GM21447 (cell line): ENCODE measurements around the gene UNC5B.
"Not testable (repeated sequence)": the region's sequence is repeated elsewhere in the genome, so short reads cannot be mapped to it uniquely, and the experiment has no call there.

ENCODE experiments used
- ATAC-seq: cut with Tn5 transposase; IDR thresholded peaks from one replicate; pipeline ENCODE4 v1.9.1; 2021; ENCODE audit not compliant: unreplicated experiment

UNC5B gene

GRCh38 chr10:71209352-71209715 is 3.0 kb upstream of the UNC5B start:
- no peak for ATAC-seq

DNA sequence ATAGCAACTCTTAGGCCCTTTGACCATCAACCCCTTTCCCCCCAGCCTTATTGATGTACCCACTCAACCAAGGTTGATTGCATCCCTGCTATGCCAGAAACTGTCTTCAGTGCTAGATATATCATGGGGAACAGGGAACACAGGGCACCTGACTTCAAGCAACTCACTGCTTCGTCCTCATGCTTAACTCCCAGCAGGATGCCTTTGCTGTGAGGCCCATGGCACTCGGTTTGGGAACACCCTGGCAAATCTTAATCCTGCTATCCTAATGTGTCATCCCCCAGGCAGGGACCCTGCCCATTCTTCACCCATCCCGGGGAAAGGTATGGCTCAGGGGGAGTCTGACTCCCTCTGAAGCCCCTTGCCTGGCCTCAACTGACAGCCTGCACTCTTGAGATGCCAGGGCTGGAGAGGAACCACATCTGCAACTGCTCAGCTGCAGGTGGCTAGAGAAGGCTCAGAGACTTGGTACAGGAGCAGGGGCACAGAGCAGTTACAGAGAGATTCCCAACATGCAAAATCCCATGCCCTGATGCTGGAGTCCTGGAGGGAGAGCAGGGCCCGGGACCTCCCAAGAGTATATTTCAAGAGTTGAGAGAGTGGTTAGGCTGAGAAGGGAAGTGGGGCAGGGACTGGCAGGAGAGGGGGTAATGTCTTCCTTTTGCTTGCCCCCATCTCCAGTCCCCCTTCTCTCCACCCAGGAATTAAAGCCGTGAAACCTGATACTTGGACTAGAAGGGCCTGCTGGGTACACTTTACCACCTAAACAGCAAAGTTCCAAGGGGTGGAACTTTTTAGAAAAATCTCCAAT is 2.4 kb upstream of the UNC5B start:
- no peak for ATAC-seq

DNA sequence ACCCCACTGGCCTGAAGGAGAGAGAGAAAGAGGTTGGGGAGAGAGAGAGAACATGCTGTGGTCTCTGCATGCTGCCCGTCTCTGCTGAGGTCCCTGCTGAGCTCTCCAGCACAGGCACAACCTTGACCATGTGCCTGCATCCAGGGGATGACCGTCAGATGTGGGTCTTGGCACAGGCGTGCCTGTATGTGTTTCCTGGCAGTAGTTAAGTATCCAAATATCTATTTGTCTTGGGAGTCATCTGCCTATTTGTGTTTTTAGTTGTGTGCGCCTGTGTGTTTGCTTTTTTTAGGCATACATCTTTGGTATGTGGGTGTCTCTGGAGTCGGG is 1.9 kb upstream of the UNC5B start:
- no peak for ATAC-seq

GRCh38 chr10:71211053-71211452 is 1.3 kb upstream of the UNC5B start:
- no peak for ATAC-seq

GRCh38 chr10:71211775-71212317 is 524 bp upstream of the UNC5B start:
- no peak for ATAC-seq

DNA sequence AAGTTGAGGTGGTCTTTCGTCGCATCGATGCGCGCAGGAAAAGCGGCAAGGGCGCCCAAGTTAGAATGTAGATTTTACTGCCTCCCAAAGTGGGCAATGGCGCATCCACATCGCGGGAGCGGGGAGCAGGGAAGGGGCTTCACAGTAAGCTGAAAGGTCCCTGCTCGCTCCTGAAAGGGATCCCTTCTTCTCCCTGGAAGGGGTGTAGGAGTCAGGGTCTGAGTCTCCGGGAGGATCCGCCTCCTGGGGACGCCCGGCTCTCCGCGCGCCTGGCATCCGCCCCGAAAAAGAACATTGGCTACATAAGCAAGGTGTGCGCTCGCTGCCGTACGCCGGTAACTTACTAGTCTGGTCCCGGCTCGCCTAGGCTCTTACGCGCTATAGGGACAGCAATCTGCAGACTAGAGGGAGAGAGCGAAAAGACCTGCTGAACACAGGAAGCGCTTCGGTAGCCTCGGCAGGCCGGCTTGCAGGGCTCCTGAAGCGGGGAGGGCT is 804 bp downstream of the UNC5B start:
- ATAC-seq = no peak

GRCh38 chr10:71213761-71214440 is 1.5 kb downstream of the UNC5B start:
- no peak for ATAC-seq

DNA sequence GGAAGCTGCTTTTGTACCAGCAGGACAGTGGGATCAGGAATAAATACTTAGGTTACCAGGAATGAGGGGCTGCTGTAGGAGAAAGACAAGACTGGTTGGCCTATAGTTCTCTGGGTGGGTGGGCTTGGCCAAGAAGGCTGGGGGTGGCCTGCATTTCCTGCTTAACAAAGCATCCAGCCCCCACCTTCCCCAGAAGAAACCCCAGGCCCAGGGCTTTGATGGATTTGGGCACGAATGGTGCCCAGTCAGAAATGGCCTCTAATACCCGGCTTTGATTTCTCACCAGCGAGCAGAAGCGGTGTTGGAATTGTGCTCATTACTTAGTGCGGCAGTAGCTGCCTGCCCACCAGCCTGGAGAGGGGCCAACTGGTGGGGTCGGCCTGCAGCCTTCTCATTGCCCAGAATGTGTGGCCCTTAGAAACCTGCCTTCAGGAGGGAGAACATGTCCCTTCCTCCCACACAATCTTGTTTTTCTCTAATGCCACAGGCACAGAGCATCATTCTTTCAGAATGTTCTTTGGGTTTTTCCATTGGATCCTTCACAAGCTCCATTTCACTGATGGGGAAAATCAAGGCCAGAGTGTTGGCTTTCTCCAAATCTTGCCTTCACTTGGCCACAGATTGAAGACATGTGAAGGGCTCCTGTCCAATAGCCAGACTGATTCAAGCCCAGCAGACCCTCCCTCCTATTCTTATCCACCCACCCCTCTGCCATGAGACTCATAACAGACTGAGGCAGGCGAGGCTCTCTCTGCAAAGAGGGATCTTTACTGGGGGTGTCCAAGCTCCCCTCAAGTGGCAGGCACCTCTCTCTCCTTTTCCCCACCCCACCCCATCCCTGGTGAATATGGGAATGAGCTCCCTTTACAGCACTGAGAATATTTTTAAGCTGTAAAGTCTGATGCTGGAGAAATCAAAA is 2.5 kb downstream of the UNC5B start:
- ATAC-seq = no peak

GRCh38 chr10:71216363-71216695 is 4.0 kb downstream of the UNC5B start:
- ATAC-seq = no peak

- no peak for ATAC-seq
Measured at GRCh38 chr10:71216751-71217265, 4.4 kb downstream of the UNC5B start.

GRCh38 chr10:71217266-71218045 is 5.1 kb downstream of the UNC5B start:
- ATAC-seq = no peak

DNA sequence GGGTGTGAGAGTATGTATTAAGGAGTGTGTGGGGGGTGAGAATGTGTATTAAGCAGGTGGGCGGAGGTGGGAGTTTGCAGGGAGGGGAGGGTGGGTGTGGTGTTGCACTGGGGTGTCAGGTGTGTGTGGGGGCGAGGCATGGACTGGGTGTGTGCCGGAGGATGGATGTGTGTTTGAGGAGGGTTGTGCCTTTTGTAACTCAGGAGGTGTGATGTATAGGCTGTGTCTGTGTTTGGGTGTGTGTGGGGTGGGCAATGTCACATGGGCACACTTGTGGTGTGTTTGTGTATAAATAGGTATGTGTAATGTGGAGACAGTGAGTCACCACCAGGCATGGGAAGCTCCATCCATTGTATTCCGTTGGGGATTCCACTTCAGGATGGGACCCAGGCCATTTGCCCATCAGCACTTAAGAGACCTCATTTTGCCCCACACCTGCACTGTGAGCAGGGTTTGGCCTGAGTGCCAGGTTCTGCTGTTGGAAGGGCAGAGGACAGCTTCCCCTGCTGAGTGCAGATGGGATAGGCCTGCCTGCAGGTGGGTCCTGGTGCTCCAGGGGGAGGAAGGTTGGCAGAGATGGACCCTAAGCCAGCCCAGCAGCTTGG is 5.8 kb downstream of the UNC5B start:
- no peak for ATAC-seq

GRCh38 chr10:71218651-71219050 is 6.3 kb downstream of the UNC5B start:
- ATAC-seq = no peak

DNA sequence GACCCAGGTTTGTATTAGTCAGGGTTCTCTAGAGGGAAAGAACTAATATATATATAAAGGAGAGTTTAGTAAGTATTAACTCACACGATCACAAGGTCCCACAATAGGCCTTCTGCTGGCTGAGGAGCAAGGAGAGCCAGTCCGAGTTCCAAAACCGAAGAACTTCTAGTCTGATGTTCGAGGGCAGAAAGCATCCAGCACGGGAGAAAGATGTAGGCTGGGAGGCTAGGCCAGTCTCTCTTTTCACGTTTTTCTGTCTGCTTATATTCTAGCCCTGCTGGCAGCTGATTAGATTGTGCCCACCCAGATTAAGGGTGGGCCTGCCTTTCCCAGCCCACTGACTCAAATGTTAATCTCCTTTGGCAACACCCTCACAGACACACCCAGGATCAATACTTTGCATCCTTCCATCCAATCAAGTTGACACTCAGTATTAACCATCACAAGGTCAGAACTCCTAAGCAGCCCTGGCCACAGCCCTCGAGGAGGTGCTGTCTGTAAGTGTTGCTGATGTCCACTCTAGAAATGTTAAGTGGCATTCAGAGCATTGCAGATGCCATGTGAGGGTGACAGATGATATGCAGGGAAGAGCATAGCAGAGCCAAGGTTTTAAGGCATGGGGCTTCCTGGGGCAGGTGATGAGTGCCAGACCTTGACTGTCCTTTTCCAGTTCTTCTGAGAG is 7.0 kb downstream of the UNC5B start:
- ATAC-seq = not testable (repeated sequence)

DNA sequence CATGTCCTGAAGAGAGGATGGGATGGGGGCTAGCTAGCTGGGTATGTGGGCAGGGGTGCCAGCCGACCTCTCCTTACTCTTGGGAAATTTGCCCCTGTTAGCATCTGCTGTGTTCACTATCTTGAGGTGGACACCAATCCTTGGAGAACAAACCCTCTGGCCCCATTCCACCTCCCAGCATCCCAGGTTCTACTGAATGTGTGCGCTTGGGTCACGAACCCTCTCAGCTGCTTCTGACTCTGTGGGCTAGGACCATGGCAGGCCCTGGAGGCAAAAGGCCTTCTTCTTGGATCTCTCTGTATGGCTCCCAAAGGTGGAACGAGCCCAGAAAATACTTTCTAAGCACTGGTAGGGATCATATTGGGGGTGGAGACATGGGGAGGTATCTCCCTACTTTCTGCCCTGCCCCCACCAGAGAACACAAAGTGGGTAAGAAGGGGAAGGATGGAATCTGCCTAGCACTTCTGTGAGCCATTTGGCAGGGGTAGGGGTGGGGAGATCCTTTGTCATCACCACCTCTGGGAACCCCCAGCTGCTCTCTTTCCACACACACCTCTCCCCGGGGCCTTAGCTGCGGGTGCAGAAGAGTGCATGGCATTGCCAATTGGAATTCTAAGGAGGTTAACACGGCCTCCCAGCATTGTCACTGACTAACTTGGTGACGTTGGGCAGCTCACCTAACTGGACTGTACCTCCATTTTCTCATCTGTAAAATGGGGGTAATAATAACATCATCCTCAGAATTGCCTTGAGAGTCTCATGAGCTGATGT is 7.7 kb downstream of the UNC5B start:
- no peak for ATAC-seq

DNA sequence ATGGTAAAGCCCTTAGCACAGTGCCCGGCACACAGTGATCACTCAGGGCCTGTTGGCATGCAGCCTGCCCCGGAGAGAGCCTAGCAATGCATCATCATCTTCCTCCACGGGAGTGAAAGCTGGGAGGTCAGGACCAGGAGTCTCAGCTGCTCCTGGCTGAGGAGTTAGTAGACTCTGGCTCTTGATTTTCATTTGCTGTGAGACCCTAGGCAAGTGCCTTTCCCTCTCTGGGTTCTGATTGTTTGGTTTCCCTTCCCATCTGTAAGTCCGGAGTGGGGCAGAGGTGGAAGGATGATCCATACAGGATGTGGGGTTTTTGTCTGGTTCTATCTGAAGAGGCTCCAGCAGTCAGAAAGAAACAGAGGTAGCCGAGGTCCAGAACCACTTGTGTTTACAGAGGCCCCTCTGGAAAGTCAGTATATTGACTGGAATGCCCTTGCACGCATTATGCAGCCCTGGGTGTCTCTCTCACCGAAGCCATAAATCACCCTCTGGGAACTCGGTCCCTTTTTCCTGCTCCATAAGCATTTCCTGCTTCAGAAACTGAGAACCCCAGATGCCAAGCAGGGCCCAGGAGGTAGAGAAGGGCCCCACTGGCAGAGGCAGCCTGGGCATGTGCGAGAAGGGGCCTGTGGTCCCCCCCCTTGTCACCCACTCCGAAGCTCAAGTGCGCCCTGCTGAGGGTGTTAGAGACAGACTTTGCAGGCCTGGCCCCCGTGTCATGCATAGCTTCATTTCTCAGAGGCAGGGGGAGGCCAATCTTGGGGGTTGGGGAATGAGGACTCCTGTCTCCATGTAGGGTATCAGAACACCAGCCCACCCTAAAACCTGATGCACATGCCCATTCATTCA is 8.5 kb downstream of the UNC5B start:
- no peak for ATAC-seq

GRCh38 chr10:71221586-71222202 is 9.3 kb downstream of the UNC5B start:
- no peak for ATAC-seq
